ENCODE measurements around the gene SLMAP.

- no peak for TF ChIP-seq CTCF (IDR thresholded peaks at IDR 0.05)
- TF ChIP-seq EZH2 (IDR thresholded peaks at IDR 0.05; ENCODE audit: borderline replicate concordance, insufficient read depth, low read depth, low read length, poor library complexity, severe bottlenecking): no peak
Observed at GRCh38 chr3:57768595-57768994, 12.5 kb downstream of the SLMAP start.

Measured in B cell (primary cell).